ENCODE data around the gene COPS6. TPM values are rescaled to one million over a fixed set of nuclear protein-coding genes. Genes with fewer than 3 reads are reported as not detected.

The COPS6 gene
- total RNA-seq = 120 TPM in 2 replicates

GRCh38 chr7:100088621-100089457, at the start of gene COPS6:
COPS6 (plus strand) TSS chr7:100088969; CDS start chr7:100088991, 22 bp downstream.

DNA sequence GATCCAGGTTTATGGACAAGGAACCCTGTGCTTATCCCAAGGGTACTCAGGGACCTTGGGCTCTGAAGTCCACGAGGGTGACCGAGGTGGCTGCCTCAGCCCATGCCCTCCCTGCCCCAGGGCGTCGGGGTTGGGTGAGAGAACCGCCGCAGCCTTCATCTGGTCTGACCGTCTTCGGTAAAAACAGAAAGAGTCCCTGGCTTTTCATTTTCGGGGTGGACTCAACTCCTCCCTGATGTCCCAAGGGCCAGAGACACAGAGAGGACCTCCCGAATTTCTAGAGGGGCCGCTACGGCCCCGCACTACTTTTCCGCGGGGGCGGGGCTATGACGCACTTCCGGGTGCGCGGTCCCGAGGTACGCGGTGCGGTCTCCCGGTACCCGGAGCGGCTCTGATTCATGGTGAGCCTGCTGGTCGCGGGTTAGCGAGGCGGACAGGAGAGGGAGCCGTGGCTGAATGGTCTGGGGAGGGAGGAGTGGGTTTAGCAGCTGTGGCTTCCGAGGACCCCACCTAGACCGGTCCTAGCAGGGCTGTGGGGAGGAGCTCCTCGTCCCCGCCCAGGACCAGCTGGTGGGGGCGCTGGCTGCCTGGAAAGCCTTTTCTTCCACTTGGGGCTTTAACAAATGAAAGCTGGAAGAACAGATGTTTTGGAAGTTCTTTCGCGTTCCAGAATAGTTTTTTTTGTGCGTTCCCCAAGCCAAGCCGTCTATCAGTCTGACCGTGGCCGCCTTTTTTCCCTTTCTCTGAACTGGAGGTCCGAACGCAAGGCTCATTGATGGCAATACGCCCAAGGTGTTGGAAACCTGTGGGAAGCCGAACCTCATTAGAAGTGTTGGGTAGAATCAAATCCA, 39.1 kb upstream of the COPS6 start, which contains the start of gene ZSCAN21:
Gene ZSCAN21 (plus strand): TSS at position 334 of the 851 bp plus-strand sequence. CDS start 7,233 bp downstream, outside the sequence.

GRCh38 chr7:100081535-100082102, 7.2 kb upstream of the COPS6 start, which contains the start of gene ZNF3:
ZNF3 (minus strand) TSS chr7:100081723; CDS start chr7:100077357, 4,366 bp downstream.

DNA sequence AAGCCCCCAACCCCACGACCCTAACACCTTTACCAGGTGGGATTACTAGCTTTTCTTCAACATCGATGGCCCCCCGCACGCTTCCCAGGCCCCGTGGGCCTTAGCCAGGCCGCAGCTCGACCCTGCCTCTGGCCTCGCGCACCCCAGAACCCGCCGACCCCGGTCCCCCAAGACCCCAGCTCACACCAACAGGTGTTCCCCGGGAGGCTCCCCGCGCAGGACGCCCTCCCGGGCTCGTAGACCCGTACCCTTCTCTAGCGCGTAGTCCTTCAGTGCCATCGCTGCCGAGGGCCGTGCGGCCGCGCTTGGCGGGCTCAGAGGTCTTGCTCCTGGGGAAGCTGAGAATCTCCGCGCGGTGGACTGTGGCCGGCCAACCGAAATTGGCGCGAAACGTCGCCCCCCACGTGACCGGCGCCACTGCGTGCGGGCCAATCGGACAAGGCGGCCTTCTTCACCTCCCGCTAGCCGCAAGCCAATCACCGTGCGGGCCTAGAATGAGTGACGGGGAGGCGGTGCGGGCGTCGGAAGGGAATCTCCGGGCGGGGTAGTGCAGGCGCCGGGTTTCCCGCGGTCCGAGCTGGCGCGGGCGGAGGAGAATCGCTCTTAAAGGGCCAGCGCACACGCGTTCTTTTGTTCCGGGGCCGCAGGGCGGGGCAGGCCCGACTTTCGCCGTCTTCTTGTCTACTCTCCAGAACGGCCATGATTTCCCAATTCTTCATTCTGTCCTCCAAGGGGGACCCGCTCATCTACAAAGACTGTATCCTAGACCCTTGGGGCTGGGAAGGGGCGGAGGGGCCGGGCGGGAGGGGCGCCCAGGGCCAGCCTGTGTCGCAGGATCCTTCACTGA, 12.5 kb downstream of the COPS6 start, which contains the start of the genes AP4M1 and MCM7:
Gene AP4M1 (plus strand): TSS at position 628 of the 847 bp plus-strand sequence. CDS start 72 bp downstream, at position 700.
Gene MCM7 (minus strand): TSS at position 382 of the 847 bp plus-strand sequence. CDS start 103 bp downstream, at position 279.

DNA sequence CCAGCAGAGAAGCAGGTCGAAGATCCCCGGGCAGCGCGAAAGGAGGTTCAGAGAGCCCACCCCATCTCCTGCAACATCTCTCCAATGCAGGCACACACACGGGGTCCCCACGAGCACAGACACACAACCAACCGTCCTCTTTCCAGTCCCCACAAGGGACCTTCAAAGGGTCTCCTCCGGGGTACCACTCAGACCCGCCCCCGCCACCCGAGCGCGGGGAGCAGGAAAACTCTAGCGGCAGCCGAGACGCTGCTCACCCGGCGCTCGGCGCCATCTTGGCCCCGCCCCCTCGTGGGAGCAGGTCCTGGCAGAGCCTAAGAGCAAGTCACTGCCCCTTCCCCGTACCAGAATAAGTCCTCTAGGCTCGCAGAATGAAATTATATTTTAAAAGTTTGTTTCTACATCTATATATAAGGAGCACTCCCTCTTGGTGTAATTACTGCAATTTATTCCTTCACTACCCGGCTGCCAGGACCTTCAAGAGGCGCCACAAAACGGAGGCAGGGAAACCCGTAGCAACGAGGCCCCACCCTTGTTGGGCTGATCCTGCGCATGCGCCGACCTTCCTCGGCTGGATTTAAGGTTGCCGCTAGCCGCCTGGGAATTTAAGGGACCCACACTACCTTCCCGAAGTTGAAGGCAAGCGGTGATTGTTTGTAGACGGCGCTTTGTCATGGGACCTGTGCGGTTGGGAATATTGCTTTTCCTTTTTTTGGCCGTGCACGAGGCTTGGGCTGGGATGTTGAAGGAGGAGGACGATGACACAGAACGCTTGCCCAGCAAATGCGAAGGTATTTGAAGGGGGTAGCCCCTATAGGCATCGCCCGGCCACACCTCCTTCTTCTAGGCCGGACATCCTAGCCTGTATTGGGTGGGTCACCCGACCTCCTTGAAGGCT, 30.6 kb downstream of the COPS6 start, which contains the start of the genes CNPY4 and TAF6:
Gene CNPY4 (plus strand): TSS at position 563 of the 898 bp plus-strand sequence. CDS start 111 bp downstream, at position 674.
Gene TAF6 (minus strand): TSS at position 287 of the 898 bp plus-strand sequence. CDS start 5,149 bp downstream, outside the sequence.

DNA sequence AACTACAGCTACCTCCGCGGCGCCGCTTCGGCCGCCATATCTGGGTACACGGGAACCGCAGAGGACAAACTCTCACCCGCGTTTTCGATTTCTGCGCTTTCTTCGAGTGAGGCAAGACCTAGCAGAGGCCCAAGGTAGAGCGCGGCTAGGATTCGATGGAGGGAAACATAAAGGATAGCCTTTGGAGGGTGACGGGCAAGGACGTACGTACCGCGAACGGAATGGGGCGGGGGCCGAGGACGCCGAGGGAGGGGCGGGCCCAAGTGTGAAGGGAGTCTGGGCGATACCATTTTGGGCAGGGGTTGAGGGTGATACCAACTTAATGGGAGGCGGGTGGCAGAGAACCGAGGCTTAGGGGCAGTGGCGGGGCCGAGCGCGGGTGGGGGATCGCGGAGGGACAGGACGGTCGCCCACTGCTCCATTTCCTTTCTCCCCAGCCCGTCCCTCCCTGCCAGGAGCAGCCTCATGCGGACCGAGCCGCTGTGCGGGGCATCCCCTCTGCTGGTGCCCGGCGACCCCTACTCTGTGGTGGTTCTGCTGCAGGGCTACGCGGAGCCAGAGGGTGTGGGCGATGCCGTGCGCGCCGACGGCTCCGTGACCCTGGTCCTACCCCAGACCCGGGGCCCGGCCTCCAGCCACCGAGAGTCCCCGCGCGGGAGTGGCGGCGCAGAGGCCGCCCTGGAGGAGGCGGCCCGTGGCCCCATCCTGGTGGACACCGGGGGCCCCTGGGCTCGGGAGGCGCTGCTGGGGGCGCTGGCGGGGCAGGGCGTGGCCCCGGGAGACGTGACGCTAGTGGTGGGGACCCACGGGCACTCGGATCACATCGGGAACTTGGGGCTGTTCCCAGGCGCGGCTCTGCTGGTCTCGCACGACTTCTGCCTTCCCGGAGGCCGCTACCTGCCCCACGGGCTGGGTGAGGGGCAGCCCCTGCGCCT, 38.4 kb downstream of the COPS6 start, which contains the start of gene MBLAC1:
Gene MBLAC1 (plus strand): TSS at position 37 of the 935 bp plus-strand sequence. CDS start 429 bp downstream, at position 466.

Other genes starting within 250 kb of the COPS6 start
- gene OR2AE1, start 211.9 kb upstream of the COPS6 start, total RNA-seq = 0.26 and 0.44 TPM in 2 replicates
- gene TRIM4, start 169.4 kb upstream of the COPS6 start, total RNA-seq = 22.4 and 24.7 TPM in 2 replicates
- gene GJC3, start 159.3 kb upstream of the COPS6 start, total RNA-seq = not detected in 2 replicates
- 0.13 TPM in 1 of 2 replicates, not detected in the other for gene AZGP1, start 112.9 kb upstream of the COPS6 start, total RNA-seq
- gene ZKSCAN1, start 73.4 kb upstream of the COPS6 start, total RNA-seq = 33.3 and 42.2 TPM in 2 replicates
- gene ZSCAN21, start 39.2 kb upstream of the COPS6 start, total RNA-seq = 8.8 and 10.7 TPM in 2 replicates
- gene ZNF3, start 7.2 kb upstream of the COPS6 start, total RNA-seq = 17.7 and 22.3 TPM in 2 replicates
- 48.7 and 92.6 TPM in 2 replicates for gene MCM7, start 12.4 kb downstream of the COPS6 start, total RNA-seq
- 24.2 and 24.6 TPM in 2 replicates for gene AP4M1, start 12.7 kb downstream of the COPS6 start, total RNA-seq
- gene TAF6, start 30.4 kb downstream of the COPS6 start, total RNA-seq = 22.3 and 25.1 TPM in 2 replicates
- 35.3 and 43.7 TPM in 2 replicates for gene CNPY4, start 30.7 kb downstream of the COPS6 start, total RNA-seq
- gene MBLAC1, start 38.0 kb downstream of the COPS6 start, total RNA-seq = 2.5 and 3.2 TPM in 2 replicates
- gene LAMTOR4, start 59.9 kb downstream of the COPS6 start, total RNA-seq = 167 and 169 TPM in 2 replicates
- 7.6 and 10.8 TPM in 2 replicates for gene TRAPPC14, start 69.8 kb downstream of the COPS6 start, total RNA-seq
- 1.3 and 2.1 TPM in 2 replicates for gene GAL3ST4, start 79.6 kb downstream of the COPS6 start, total RNA-seq
- gene GPC2, start 88.4 kb downstream of the COPS6 start, total RNA-seq = 0.40 and 0.99 TPM in 2 replicates
- 0.92 and 1.1 TPM in 2 replicates for gene STAG3, start 88.9 kb downstream of the COPS6 start, total RNA-seq
- not detected in 2 replicates for gene PVRIG, start 131.0 kb downstream of the COPS6 start, total RNA-seq
- not detected in 2 replicates for gene SPDYE3, start 218.7 kb downstream of the COPS6 start, total RNA-seq

Data from aortic smooth muscle cell (primary cell).